ENCODE results near the gene PRELID3B. TPM values are rescaled to one million over a fixed set of nuclear protein-coding genes. Genes with fewer than 3 reads are reported as not detected.
A peak's percentile ranks its signal among the peaks of the same experiment; 100 is the strongest.

The PRELID3B gene
- total and polyA plus RNA-seq, 2 experiments from 2014 or later: 64.1 to 75.8 TPM

DNA sequence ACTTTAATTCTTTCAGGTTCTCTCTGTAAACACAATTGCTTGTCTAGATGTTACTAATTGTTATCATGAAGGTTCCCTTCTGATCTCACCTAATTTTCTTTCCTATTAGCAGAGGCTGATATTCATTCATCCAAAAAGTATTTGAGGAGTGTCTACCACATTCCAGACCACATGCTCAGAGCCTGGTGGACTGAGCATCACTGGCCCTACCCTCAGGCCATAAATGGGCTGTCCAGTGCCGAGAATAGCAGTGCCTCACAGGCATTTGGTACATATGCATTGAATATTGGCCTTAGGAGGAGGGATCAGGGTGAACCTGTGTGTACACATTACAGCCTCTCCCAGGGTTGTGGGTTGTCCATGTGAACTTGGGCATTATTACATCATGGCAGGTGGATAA is 40.4 kb upstream of the PRELID3B start:
- Histone ChIP-seq H3K9me2 (ENCODE audit: insufficient read depth) (no peaks in the 10 kb centered on the region), H3F3A (ENCODE audit: insufficient read depth) (peaks cover 13% of the 10 kb centered on the region; the same call in 1 of the 2 replicates), H2AFZ (0 out of 2 replicates have a peak overlapping the region, but pooled peaks have one; percentile 1), H3K27ac (peak overlapping the region; percentile 43), H3K27me3 (replicated peaks; ENCODE audit: insufficient read depth) (no peaks in the 10 kb centered on the region), H4K20me1 (ENCODE audit: insufficient read depth) (no peaks in the 10 kb centered on the region), H3K9me3 (ENCODE audit: low read depth) (no peaks in the 10 kb centered on the region), H3K4me3 (peak overlapping the region; percentile 13), H3K4me2 (ENCODE audit: unreplicated experiment) (peak overlapping the region; percentile 56), H3K9ac (peak overlapping the region; percentile 1; the same call in 1 of the 2 replicates), H3K36me3 (ENCODE audit: low read depth) (no peaks in the 10 kb centered on the region), H3K79me2 (ENCODE audit: insufficient read depth) (no peaks in the 10 kb centered on the region), H3K4me1 (ENCODE audit: insufficient read depth) (peaks cover 12% of the 10 kb centered on the region)
- TF ChIP-seq EZH2phosphoT487 (IDR thresholded peaks at IDR 0.05; ENCODE audit: insufficient read depth, low read depth) (no peak), EZH2 (IDR thresholded peaks at IDR 0.05; ENCODE audit: insufficient read depth, poor library complexity, severe bottlenecking) (no peak)
- in situ Hi-C loops (cut with MboI): no loop called here
- DNase-seq: peak; percentile 88
- WGBS, 2 experiments (ENCODE audit: low coverage in 1 of 2, low lambda C conversion rate in 2 of 2, missing lambda C conversion rate in 2 of 2): 9 to 16% methylated on average over 1 of the region's 1 CpG

DNA sequence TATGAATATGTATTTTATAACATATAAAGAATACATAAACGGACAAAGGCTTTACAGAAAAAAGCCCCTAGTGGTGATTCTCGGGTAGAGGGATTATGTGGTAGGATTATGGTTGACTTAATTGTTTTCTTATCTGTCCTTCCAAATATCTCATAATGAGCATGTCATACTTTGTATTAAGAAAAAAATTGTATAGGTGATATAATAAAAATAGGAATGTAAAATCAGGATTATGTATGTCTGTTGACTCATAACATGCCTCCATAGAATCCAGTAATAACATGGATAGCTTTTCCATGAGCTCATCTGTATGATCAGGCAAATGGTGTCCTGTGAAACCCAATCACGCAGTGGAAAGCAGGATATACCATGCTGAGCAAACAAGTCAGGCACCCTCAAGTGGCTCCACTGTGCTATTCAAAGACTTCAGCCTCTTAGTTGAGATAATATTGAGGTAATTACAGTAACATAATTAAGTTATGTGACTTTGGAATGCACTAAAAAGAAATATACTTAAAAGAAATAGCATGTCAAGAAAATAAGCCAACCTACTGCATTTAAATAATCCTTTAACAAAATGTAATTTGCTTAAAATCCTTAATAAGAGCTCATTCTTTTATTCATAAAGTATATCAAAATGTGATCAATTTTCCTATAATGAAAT is 39.6 kb upstream of the PRELID3B start:
- peaks cover 13% of the 10 kb centered on the region; the same call in 1 of the 2 replicates for H3F3A ChIP-seq (ENCODE audit: insufficient read depth)
- no peaks in the 10 kb centered on the region for H4K20me1 ChIP-seq (ENCODE audit: insufficient read depth)
- peak overlapping the region; percentile 56 for H3K4me2 ChIP-seq (ENCODE audit: unreplicated experiment)
- H3K4me3 ChIP-seq: peak overlapping the region; percentile 13
- no peaks in the 10 kb centered on the region for H3K9me2 ChIP-seq (ENCODE audit: insufficient read depth)
- H3K9ac ChIP-seq: peak overlapping the region; percentile 1; the same call in 1 of the 2 replicates
- in situ Hi-C loops (cut with MboI): no loop called here
- H3K27me3 ChIP-seq (replicated peaks; ENCODE audit: insufficient read depth): peaks cover 5% of the 10 kb centered on the region
- WGBS, 2 experiments (ENCODE audit: low coverage in 1 of 2, low lambda C conversion rate in 2 of 2, missing lambda C conversion rate in 2 of 2): 10 to 11% methylated on average over 3 of the region's 3 CpGs
- TF ChIP-seq EZH2 (IDR thresholded peaks at IDR 0.05; ENCODE audit: insufficient read depth, poor library complexity, severe bottlenecking) (no peak), EZH2phosphoT487 (IDR thresholded peaks at IDR 0.05; ENCODE audit: insufficient read depth, low read depth) (no peak)
- peaks cover 12% of the 10 kb centered on the region for H3K4me1 ChIP-seq (ENCODE audit: insufficient read depth)
- H3K27ac ChIP-seq: peak overlapping the region; percentile 43
- H3K79me2 ChIP-seq (ENCODE audit: insufficient read depth): no peaks in the 10 kb centered on the region
- 0 out of 2 replicates have a peak overlapping the region, but pooled peaks have one; percentile 1 for H2AFZ ChIP-seq
- H3K36me3 ChIP-seq (ENCODE audit: low read depth): no peaks in the 10 kb centered on the region
- no peaks in the 10 kb centered on the region for H3K9me3 ChIP-seq (ENCODE audit: low read depth)
- DNase-seq: peak; percentile 67

DNA sequence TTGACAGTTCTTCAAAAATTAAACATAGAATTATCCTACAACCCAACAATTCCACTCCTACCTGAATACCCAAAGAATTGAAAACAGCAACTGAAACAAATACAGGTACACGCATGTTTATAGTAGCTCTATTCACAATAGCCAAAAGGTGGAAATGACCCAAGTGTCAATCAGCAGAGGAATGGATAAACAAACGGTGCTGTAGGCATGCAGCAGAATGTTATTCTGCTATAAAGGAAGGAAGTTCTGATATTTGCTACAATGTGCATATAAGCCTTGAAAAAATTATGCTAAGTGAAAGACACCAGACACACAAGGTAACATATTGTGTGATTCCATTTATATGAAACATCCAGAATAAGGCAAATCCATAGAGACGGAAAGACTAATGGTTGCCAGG is 38.5 kb upstream of the PRELID3B start:
- WGBS, 2 experiments (ENCODE audit: low coverage in 1 of 2, low lambda C conversion rate in 2 of 2, missing lambda C conversion rate in 2 of 2): 79 to 82% methylated on average over 3 of the region's 3 CpGs
- Histone ChIP-seq H3K4me1 (ENCODE audit: insufficient read depth) (peaks cover 12% of the 10 kb centered on the region), H3K4me2 (ENCODE audit: unreplicated experiment) (no peak overlapping the region), H3K27ac (no peak overlapping the region), H3K4me3 (no peak overlapping the region), H4K20me1 (ENCODE audit: insufficient read depth) (no peaks in the 10 kb centered on the region), H3K36me3 (ENCODE audit: low read depth) (no peaks in the 10 kb centered on the region), H3K9me2 (ENCODE audit: insufficient read depth) (no peaks in the 10 kb centered on the region), H2AFZ (no peak overlapping the region), H3K9ac (no peak overlapping the region), H3K27me3 (replicated peaks; ENCODE audit: insufficient read depth) (peaks cover 9% of the 10 kb centered on the region), H3F3A (ENCODE audit: insufficient read depth) (peaks cover 13% of the 10 kb centered on the region; the same call in 1 of the 2 replicates), H3K79me2 (ENCODE audit: insufficient read depth) (no peaks in the 10 kb centered on the region), H3K9me3 (ENCODE audit: low read depth) (no peaks in the 10 kb centered on the region)
- DNase-seq: no peak
- in situ Hi-C loops (cut with MboI): no loop called here
- TF ChIP-seq EZH2phosphoT487 (IDR thresholded peaks at IDR 0.05; ENCODE audit: insufficient read depth, low read depth): no peak

DNA sequence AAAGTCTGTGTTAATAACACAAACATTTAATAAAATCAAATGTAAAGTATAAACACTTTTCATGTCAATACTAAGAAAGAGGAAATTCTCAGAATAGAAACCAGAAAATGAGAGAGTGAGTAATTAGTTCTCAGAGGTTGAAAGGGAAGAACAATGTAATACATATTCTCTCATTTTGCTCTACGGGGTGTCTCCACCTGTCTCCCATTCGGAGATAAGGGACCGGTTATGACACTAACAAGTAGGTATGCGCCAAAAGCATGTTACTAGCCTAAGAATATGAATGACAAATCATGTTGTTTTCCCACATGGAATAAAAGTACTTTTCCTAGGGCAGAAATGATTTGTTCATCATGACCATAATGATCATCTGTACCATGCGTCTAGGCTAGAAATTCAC is 35.6 kb upstream of the PRELID3B start:
- in situ Hi-C loops (cut with MboI): no loop called here
- Histone ChIP-seq H3K9ac (no peak overlapping the region), H3K4me3 (no peak overlapping the region), H3K79me2 (ENCODE audit: insufficient read depth) (no peaks in the 10 kb centered on the region), H3K36me3 (ENCODE audit: low read depth) (no peaks in the 10 kb centered on the region), H3K9me2 (ENCODE audit: insufficient read depth) (no peaks in the 10 kb centered on the region), H3K4me2 (ENCODE audit: unreplicated experiment) (no peak overlapping the region), H3K4me1 (ENCODE audit: insufficient read depth) (peaks cover 12% of the 10 kb centered on the region), H3K27ac (no peak overlapping the region), H2AFZ (no peak overlapping the region), H3F3A (ENCODE audit: insufficient read depth) (peaks cover 11% of the 10 kb centered on the region; the same call in 1 of the 2 replicates), H3K27me3 (replicated peaks; ENCODE audit: insufficient read depth) (peaks cover 17% of the 10 kb centered on the region), H3K9me3 (ENCODE audit: low read depth) (no peaks in the 10 kb centered on the region), H4K20me1 (ENCODE audit: insufficient read depth) (no peaks in the 10 kb centered on the region)
- no peak for DNase-seq
- WGBS, 2 experiments (ENCODE audit: low coverage in 1 of 2, low lambda C conversion rate in 2 of 2, missing lambda C conversion rate in 2 of 2): 61 to 71% methylated on average over 5 of the region's 5 CpGs
- TF ChIP-seq EZH2 (IDR thresholded peaks at IDR 0.05; ENCODE audit: insufficient read depth, poor library complexity, severe bottlenecking) (no peak), EZH2phosphoT487 (IDR thresholded peaks at IDR 0.05; ENCODE audit: insufficient read depth, low read depth) (no peak)

Measured in GM23248 (cell line).